ENCODE results near the gene MGMT.
"Not testable (repeated sequence)": the region's sequence is repeated elsewhere in the genome, so short reads cannot be mapped to it uniquely, and the experiment has no call there.

The MGMT gene

GRCh38 chr10:129466703-129467358 is at the start of gene MGMT:
Gene MGMT (plus strand): TSS chr10:129467241.
- DNase-seq (ENCODE audit: low read depth in 2 of 2), result peak; percentile 97 to 98

- no peak for DNase-seq (ENCODE audit: low read depth in 2 of 2)
These were observed 49.2 kb upstream of the MGMT start for GRCh38 chr10:129417870-129418269.

- DNase-seq (ENCODE audit: low read depth in 2 of 2), result no peak
These were observed 48.4 kb upstream of the MGMT start for GRCh38 chr10:129418496-129419225.

GRCh38 chr10:129419397-129419796 is 47.6 kb upstream of the MGMT start:
- DNase-seq (ENCODE audit: low read depth in 2 of 2), result no peak

GRCh38 chr10:129421399-129422010 is 45.5 kb upstream of the MGMT start:
- no peak for DNase-seq (ENCODE audit: low read depth in 2 of 2)

- no peak for DNase-seq (ENCODE audit: low read depth in 2 of 2)
These were observed 42.1 kb upstream of the MGMT start for GRCh38 chr10:129424978-129425377.

GRCh38 chr10:129426606-129427005 is 40.4 kb upstream of the MGMT start:
- no peak for DNase-seq (ENCODE audit: low read depth in 2 of 2)

- DNase-seq (ENCODE audit: low read depth in 2 of 2), result no peak
These were observed 33.8 kb upstream of the MGMT start for GRCh38 chr10:129433266-129433665.

GRCh38 chr10:129435724-129436123 is 31.3 kb upstream of the MGMT start:
- not testable (repeated sequence) for DNase-seq (ENCODE audit: low read depth in 2 of 2)

- no peak for DNase-seq (ENCODE audit: low read depth in 2 of 2)
These were observed 29.0 kb upstream of the MGMT start for GRCh38 chr10:129438024-129438423.

GRCh38 chr10:129440247-129440646 is 26.8 kb upstream of the MGMT start:
- DNase-seq (ENCODE audit: low read depth in 2 of 2), result no peak

- no peak for DNase-seq (ENCODE audit: low read depth in 2 of 2)
These were observed 26.2 kb upstream of the MGMT start for GRCh38 chr10:129440722-129441316.

GRCh38 chr10:129441372-129442009 is 25.6 kb upstream of the MGMT start:
- DNase-seq (ENCODE audit: low read depth in 2 of 2), result no peak

GRCh38 chr10:129442866-129443265 is 24.2 kb upstream of the MGMT start:
- no peak for DNase-seq (ENCODE audit: low read depth in 2 of 2)

- no peak for DNase-seq (ENCODE audit: low read depth in 2 of 2)
These were observed 22.7 kb upstream of the MGMT start for GRCh38 chr10:129444359-129444758.

GRCh38 chr10:129445436-129446182 is 21.4 kb upstream of the MGMT start:
- DNase-seq (ENCODE audit: low read depth in 2 of 2), result no peak

GRCh38 chr10:129446183-129446581 is 20.9 kb upstream of the MGMT start:
- no peak for DNase-seq (ENCODE audit: low read depth in 2 of 2)

- no peak for DNase-seq (ENCODE audit: low read depth in 2 of 2)
These were observed 19.6 kb upstream of the MGMT start for GRCh38 chr10:129447486-129447885.

- DNase-seq (ENCODE audit: low read depth in 2 of 2), result no peak
These were observed 19.0 kb upstream of the MGMT start for GRCh38 chr10:129448086-129448485.

- no peak for DNase-seq (ENCODE audit: low read depth in 2 of 2)
These were observed 18.5 kb upstream of the MGMT start for GRCh38 chr10:129448539-129448938.

- DNase-seq (ENCODE audit: low read depth in 2 of 2), result no peak
These were observed 17.1 kb upstream of the MGMT start for GRCh38 chr10:129449893-129450292.
